Measurements from ENCODE around the gene ORM2. TPM values are rescaled to one million over a fixed set of nuclear protein-coding genes. Genes with fewer than 3 reads are reported as not detected.
A peak's percentile ranks its signal among the peaks of the same experiment; 100 is the strongest.
"Not testable (repeated sequence)": the region's sequence is repeated elsewhere in the genome, so short reads cannot be mapped to it uniquely, and the experiment has no call there.

The ORM2 gene
- total RNA-seq, 1 donor from 2014 or later = not detected

DNA sequence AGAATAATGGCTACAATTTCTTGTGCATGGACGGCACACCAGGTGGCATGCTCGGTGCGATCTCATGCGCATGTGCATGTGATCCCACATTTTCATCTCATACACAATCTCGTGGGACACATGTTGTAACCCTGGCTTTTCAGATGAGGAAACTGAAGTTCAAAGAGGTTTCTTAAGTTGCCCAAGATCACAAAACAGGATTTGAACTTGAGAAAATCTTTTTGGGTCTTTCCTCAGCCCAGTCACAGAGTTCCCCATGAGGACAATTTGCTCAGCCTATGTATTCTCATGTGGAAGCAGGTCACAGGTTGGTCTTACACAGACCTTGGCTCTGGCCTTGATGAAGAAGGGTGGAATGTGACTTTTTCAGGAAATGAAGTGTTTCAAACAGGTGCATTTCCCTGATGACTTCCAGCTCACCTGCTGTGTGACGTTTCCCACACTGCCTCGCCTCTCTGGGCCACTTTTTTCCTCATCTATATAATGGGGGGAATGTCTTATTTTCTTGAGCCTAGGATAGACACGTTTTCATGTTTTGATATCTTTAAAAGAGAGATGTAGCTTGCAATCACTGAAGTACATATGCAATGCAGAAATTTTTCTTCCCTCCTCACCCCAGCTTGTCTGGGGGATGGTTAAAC lies 13.8 kb upstream of the ORM2 start:
- Mint-ChIP-seq H3K4me3 (ENCODE audit: unreplicated experiment) (no peak overlapping the region), H3K9me3 (ENCODE audit: low read depth) (no peaks in the 10 kb centered on the region), H3K27ac (ENCODE audit: unreplicated experiment) (no peak overlapping the region), H3K27me3 (ENCODE audit: low read depth) (no peaks in the 10 kb centered on the region), H3K36me3 (ENCODE audit: low read depth) (peaks cover 6% of the 10 kb centered on the region), H3K4me1 (ENCODE audit: low read depth) (peaks cover 7% of the 10 kb centered on the region)
- TF ChIP-seq, protein P1, sequence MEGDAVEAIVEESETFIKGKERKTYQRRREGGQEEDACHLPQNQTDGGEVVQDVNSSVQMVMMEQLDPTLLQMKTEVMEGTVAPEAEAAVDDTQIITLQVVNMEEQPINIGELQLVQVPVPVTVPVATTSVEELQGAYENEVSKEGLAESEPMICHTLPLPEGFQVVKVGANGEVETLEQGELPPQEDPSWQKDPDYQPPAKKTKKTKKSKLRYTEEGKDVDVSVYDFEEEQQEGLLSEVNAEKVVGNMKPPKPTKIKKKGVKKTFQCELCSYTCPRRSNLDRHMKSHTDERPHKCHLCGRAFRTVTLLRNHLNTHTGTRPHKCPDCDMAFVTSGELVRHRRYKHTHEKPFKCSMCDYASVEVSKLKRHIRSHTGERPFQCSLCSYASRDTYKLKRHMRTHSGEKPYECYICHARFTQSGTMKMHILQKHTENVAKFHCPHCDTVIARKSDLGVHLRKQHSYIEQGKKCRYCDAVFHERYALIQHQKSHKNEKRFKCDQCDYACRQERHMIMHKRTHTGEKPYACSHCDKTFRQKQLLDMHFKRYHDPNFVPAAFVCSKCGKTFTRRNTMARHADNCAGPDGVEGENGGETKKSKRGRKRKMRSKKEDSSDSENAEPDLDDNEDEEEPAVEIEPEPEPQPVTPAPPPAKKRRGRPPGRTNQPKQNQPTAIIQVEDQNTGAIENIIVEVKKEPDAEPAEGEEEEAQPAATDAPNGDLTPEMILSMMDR (IDR thresholded peaks at IDR 0.05) = no peak
- DNase-seq (ENCODE audit: low spot score) = no peak

DNA sequence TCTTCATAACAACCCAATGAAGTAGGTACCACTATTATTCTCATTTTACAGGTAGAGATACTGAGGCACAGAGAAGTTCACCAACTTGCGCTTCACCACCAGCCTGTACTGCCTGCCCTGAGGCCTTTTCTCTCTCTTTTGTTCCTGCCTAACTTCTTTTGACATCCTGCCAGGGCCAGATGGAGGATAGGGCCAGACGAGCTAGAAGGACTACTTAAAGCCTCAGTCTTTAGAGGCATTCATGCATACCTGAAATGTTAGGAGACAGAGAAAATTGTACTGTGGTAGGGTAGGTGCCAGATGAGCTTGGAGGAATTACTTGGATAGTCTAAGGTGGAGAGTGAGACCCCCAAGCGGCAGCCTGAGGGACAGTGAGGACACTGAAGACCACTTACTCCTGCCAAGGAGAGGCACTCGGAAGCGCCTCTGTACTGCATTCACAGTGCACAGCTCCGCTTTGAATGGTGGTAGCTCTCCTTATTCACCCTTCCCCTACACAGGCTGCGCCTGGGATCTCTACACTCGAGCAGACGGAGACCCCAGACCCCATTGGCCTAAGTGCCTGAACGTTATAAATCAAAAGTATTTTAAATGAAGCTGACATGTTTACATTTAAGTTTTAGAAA lies 13.0 kb upstream of the ORM2 start:
- TF ChIP-seq, protein P1 (IDR thresholded peaks at IDR 0.05) = no peak
- no peak overlapping the region for H3K27ac Mint-ChIP-seq (ENCODE audit: unreplicated experiment)
- H3K4me3 Mint-ChIP-seq (ENCODE audit: unreplicated experiment) = no peak overlapping the region
- no peaks in the 10 kb centered on the region for H3K27me3 Mint-ChIP-seq (ENCODE audit: low read depth)
- DNase-seq (ENCODE audit: low spot score) = peak; percentile 24
- no peaks in the 10 kb centered on the region for H3K9me3 Mint-ChIP-seq (ENCODE audit: low read depth)
- peaks cover 3% of the 10 kb centered on the region for H3K36me3 Mint-ChIP-seq (ENCODE audit: low read depth)
- peaks cover 7% of the 10 kb centered on the region for H3K4me1 Mint-ChIP-seq (ENCODE audit: low read depth)

DNA sequence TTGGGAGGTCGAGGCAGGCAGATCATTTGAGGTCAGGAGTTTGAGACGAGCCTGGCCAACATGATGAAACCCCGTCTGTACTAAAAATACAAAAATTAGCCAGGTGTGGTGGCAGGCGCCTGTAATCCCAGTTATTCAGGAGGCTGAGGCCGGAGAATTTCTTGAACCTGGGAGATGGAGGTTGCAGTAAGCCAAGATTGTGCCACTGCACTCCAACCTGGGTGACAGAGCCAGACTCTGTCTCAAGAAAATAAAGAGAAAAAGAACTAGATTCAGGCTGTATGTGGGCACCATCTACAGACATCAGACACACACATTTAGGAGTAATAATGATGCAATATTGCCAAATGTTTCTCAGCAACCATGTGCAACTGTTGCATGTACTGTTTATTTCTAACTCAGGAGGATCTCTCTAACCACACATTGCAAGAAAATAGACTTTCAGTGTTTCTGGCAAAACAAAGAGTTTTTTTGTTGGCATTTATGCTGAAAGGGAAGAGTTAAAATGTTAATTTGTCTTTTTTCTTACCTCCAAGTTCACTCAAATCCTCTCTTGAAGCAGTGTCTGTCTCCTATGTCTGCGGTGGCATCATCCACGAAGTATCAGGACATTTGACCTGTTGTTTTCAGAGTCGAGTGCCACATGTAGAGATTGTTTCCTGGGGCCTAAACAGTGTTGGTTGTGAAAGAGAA lies 11.9 kb upstream of the ORM2 start:
- no peak for DNase-seq (ENCODE audit: low spot score)
- H3K27me3 Mint-ChIP-seq (ENCODE audit: low read depth) = no peaks in the 10 kb centered on the region
- H3K27ac Mint-ChIP-seq (ENCODE audit: unreplicated experiment) = peak overlapping the region; percentile 84

DNA sequence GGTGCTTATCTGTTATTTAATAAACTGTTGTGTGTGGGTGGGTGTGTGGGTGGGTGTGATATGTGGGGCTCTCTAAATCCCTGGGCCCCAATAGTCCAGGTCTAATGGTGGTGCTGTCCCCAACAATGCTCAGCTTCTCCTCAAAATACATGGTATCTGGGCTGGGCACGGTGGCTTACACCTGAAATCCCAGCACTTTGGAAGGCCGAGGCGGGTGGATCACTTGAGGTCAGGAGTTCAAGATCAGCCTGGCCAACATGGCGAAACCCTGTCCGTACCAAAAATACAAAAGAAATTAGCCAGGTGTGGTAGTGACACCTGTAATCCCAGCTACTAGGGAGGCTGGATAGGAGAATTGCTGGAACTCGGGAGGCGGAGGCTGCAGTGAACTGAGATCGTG lies 11.3 kb upstream of the ORM2 start:
- Mint-ChIP-seq H3K27me3 (ENCODE audit: low read depth) (no peaks in the 10 kb centered on the region), H3K27ac (ENCODE audit: unreplicated experiment) (no peak overlapping the region), H3K4me3 (ENCODE audit: unreplicated experiment) (no peak overlapping the region), H3K36me3 (ENCODE audit: low read depth) (no peaks in the 10 kb centered on the region), H3K4me1 (ENCODE audit: low read depth) (peaks cover 7% of the 10 kb centered on the region), H3K9me3 (ENCODE audit: low read depth) (no peaks in the 10 kb centered on the region)
- TF ChIP-seq, protein P1 (IDR thresholded peaks at IDR 0.05) = no peak
- DNase-seq (ENCODE audit: low spot score) = peak; percentile 18

More for the DNA sequence above, 11.9 kb upstream of the ORM2 start:
- Mint-ChIP-seq H3K4me3 (ENCODE audit: unreplicated experiment) (no peak overlapping the region), H3K9me3 (ENCODE audit: low read depth) (no peaks in the 10 kb centered on the region), H3K4me1 (ENCODE audit: low read depth) (peaks cover 7% of the 10 kb centered on the region), H3K36me3 (ENCODE audit: low read depth) (no peaks in the 10 kb centered on the region)
- TF ChIP-seq, protein P1 (IDR thresholded peaks at IDR 0.05) = no peak

DNA sequence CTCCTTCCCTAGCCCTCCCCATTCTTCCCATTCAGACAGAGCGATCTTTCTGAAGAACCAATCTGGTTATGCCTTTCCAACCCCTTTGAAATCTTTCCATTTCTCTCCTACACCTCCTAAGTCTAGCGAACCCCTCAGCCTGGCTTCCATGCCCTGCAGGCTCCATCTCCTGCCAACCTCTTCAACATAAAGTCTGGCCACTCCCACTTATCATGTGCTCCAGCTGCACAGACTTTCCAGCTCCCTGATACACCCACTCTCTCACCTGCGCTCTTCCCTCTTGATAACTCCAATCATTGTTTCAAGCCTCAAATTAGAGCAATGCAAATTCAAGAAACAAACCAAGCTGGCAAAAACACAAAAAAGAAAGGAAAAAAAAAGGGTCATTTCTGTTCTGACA lies 10.5 kb upstream of the ORM2 start:
- H3K4me1 Mint-ChIP-seq (ENCODE audit: low read depth) = peaks cover 7% of the 10 kb centered on the region
- H3K27me3 Mint-ChIP-seq (ENCODE audit: low read depth) = no peaks in the 10 kb centered on the region
- peak overlapping the region; percentile 18 for H3K27ac Mint-ChIP-seq (ENCODE audit: unreplicated experiment)
- H3K4me3 Mint-ChIP-seq (ENCODE audit: unreplicated experiment) = no peak overlapping the region
- DNase-seq (ENCODE audit: low spot score) = peak; percentile 12
- TF ChIP-seq, protein P1 (IDR thresholded peaks at IDR 0.05) = no peak
- H3K36me3 Mint-ChIP-seq (ENCODE audit: low read depth) = no peaks in the 10 kb centered on the region
- H3K9me3 Mint-ChIP-seq (ENCODE audit: low read depth) = no peaks in the 10 kb centered on the region

DNA sequence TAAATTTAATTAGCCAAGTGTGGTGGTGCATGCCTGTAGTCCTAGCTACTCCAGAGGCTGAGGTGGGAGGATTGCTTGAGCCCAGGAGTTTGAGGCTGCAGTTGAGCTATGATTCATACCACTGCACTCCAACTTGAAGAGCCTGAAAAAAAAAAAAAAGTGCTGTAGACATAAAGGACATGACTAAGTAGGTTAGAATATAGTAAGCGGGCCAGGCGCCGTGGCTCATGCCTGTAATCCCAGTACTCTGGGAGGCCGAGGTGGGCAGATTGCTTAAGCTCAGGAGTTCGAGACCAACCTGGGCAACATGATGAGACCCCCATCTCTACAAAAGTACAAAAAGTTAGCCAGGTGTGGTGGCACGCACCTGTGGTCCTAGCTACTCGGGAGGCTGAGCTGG lies 9.0 kb upstream of the ORM2 start:
- not testable (repeated sequence) for H3K27ac Mint-ChIP-seq (ENCODE audit: unreplicated experiment); H3K27me3 Mint-ChIP-seq (ENCODE audit: low read depth); H3K4me1 Mint-ChIP-seq (ENCODE audit: low read depth); H3K4me3 Mint-ChIP-seq (ENCODE audit: unreplicated experiment); H3K36me3 Mint-ChIP-seq (ENCODE audit: low read depth); H3K9me3 Mint-ChIP-seq (ENCODE audit: low read depth)
- DNase-seq (ENCODE audit: low spot score) = peak; percentile 36

Data from chondrocyte (in vitro differentiated cells).